Fibroblast of lung (primary cell): ENCODE results near the gene KLHDC4.

Source experiments
- CTCF ChIP-seq, 2 donors: IDR thresholded peaks in 1 of 2; conservative IDR thresholded peaks in 1 of 2; 1 replicate in 1 of 2; 2 replicates in 1 of 2; pipeline ENCODE4 v1.5.1; 2011 to 2012; ENCODE audit warnings: low read length in 2 of 2, control low read depth in 1 of 2, inconsistent platforms in 1 of 2, low read depth in 1 of 2, mild to moderate bottlenecking in 1 of 2
- EZH2 ChIP-seq: IDR thresholded peaks from 2 replicates; pipeline ENCODE4 v1.5.1; 2012; ENCODE audit warnings: low read length, control low read depth, mild to moderate bottlenecking; ENCODE audit errors: missing control alignments

GRCh38 chr16:87705771-87706277 lies 60.0 kb downstream of the KLHDC4 start:
- TF ChIP-seq CTCF (conservative IDR thresholded peaks at IDR 0.05 in 1 of 2, IDR thresholded peaks at IDR 0.05 in 1 of 2; ENCODE audit: low read depth in 1 of 2, low read length in 2 of 2): no peak
- no peak for TF ChIP-seq EZH2
